Stimulated activated CD8-positive, alpha-beta memory T cell treated with anti-CD3 and anti-CD28 coated beads, Interleukin-2, amount 100 ng/mL, for 48 hours (primary cell): ENCODE measurements around the gene RAB25.
"Not testable (repeated sequence)": the region's sequence is repeated elsewhere in the genome, so short reads cannot be mapped to it uniquely, and the experiment has no call there.

Source experiments
- DNase-seq, 2 donors: peaks; one replicate each; pipeline ENCODE4 v3.0.0-alpha.2; 2020; ENCODE audit warnings: low read depth in 2 of 2

The RAB25 gene

DNA sequence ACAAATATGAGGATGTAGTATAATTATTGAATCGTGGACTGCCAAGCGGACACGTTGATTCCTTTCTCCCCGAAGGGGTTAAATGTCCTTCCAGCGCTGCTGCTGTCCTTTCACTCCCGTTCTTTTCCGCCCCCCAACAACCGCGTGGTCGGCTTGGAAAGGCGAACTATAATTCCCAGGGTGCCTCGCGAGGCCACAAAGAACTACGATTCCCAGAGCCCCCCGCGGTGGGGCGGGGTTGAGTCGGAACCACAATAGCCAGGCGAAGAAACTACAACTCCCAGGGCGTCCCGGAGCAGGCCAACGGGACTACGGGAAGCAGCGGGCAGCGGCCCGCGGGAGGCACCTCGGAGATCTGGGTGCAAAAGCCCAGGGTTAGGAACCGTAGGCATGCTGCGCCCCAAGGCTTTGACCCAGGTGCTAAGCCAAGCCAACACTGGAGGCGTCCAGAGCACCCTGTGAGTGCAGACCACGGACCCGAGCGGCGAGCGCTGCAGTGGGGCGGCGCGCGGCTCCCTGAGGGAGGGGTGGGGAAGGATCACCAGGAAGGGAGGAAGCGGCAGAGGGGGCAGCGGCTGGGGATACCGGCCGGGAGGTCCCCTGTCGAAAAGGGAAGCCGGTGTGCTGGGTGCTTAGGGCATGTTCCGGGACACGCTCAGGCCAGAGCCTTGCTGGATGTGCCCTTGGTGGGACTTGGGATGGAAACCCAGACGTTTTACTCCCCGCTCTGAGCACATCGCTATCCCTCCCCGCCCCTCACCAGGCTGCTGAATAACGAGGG is 6.3 kb upstream of the RAB25 start, which contains the start of gene LAMTOR2:
Gene LAMTOR2 (plus strand): TSS at position 283 of the 781 bp plus-strand sequence. CDS start 108 bp downstream, at position 391.
- DNase-seq = peak; percentile 95 to 96

GRCh38 chr1:156055281-156056048 is 5.5 kb upstream of the RAB25 start:
- no peak for DNase-seq

DNA sequence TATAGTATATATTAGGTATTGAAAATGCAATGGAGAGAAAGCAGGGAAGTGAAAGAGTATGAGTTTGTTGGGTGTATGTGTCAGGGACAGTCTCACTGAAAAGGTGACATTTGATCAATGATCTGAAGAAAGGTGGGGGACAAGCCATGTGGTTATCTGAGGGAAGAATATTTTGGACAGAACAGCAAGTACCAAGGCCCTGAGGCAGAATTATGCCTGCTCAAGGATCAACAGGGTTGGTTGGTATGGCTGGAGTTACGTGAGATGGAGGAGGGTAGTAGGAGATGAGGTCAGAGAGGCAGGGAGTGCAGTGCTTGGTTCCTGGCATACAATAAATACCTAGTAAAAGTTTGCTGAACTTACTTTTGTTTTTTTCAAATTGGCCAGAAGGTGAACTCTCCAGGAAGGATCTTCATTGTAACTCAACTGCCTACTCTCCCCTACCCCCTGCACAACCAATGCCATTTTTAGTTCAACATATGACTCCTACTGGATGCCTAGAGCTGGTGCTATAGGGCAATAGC is 4.6 kb upstream of the RAB25 start:
- DNase-seq = no peak

DNA sequence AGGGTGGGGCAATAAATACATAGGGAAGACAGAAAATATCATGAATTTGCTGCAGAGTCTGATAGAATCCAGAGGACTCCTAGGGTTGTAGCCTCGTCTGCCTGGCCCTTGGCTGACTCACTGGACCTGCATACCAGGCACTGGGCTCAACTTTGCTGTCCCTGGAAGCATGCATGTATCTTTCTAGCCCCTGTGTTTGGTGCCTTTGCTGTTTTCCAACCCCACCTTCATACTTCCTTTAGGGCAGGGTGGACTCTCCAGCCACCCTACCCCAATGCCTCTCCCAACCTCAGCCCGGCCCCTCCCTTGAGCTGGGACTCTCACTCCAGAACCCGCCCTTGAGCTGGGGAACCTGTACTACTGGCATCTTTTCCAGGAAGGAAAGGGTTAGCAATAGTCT is 1.2 kb downstream of the RAB25 start:
- no peak for DNase-seq

DNA sequence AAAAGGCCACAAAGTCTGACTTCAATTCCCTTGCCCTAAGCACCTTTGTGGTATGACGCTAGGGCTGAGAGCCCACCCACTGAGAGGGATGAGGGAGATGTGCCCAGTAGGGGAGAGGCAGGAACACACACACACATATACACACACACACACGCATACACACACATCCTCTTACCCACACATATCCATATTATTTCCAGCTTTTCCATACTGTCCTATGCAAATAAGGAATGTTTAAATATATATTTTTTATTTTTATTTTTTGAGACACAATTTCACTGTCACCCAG is 3.0 kb downstream of the RAB25 start:
- no peak for DNase-seq

- no peak for DNase-seq
These were observed 3.7 kb downstream of the RAB25 start for GRCh38 chr1:156064615-156065014.

DNA sequence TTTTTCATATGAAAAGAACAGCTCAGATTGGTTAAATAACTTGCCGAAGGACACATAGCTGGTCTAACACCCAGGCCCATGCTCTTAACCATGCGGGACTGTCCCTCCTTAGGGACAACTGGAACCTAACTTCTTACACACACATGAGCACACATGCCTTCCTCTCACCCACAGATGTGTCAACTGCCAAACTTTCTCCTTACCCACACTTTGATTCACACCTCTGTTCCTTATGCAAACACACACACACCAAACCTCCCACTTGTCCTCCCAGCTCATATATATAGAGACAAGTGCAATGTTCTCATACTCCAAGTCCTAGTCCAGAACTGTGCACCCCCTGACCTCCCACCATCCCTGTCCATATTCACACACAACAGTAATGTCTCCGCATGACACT is 4.3 kb downstream of the RAB25 start:
- DNase-seq = no peak

GRCh38 chr1:156065871-156066270 is 4.9 kb downstream of the RAB25 start:
- no peak for DNase-seq

DNA sequence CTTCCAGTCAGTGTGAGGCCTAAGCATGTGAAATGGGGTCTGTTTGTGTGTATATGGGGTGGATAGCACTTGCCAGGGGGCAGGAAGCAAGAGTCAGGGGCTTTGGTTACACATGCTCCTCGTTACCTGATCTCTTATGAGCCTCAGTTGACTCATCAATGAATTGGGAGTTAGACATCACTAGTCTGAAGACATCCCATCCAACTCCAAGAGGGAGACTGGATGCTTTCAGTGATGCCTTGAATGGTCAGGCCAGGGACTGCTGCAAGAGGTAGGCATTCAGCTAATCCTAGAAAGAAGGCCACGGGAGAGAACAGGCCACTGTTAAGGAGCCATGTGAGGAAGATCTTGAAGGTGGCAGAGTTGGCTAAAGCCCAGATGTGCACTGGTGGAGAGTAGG is 6.3 kb downstream of the RAB25 start:
- DNase-seq = no peak

DNA sequence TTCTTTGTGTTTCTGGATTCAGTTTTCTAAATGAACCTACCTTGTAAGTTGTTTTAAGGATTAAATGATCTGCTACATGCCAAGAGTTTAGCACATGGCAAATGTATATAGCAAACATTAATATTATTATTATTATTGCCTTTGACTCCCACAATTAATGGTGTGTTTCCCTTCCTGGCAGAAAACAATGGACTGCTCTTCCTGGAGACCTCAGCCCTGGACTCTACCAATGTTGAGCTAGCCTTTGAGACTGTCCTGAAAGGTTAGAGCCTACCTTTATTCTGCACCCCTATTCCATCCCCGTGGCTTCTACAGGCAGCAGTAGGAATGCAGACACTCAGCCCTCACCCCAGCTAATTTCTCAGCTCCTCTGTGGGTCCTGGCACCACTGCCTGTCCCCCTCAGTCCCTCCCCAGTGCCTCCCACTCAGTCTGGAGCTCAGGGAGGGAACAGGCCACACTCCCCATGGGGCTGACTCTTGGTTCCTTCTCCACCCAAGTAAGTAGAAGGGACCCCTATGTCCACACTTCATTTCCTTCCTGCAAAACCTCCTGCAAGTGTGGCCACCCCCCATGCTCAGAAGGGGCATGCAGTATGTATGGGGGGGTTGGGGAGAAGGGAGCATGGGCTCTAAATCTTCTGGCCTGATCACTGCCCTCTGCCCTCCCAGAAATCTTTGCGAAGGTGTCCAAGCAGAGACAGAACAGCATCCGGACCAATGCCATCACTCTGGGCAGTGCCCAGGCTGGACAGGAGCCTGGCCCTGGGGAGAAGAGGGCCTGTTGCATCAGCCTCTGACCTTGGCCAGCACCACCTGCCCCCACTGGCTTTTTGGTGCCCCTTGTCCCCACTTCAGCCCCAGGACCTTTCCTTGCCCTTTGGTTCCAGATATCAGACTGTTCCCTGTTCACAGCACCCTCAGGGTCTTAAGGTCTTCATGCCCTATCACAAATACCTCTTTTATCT is 8.8 kb downstream of the RAB25 start:
- DNase-seq = no peak

GRCh38 chr1:156070548-156070947 is 9.6 kb downstream of the RAB25 start:
- no peak for DNase-seq

DNA sequence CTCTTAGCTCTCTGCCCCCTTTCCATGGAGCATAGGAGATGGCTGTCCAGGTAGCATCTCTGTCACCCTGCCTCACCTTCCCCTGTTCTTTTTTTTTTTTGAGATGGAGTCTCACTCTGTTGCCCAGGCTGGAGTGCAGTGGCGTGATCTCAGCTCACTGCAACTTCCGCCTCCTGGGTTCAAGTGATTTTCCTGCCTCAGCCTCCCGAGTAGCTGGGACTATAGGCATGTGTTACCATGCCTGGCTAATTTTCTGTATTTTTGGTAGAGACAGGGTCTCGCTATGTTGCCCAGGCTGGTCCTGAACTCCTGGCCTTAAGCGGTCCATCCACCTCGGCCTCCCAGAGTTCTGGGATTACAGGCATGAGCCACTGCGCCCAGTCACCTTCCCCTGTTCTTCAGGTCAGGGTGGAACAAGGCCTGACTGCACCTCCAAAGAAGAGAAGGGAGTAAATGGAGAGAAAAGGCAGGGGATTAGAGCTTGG is 10.4 kb downstream of the RAB25 start:
- not testable (repeated sequence) for DNase-seq

GRCh38 chr1:156072251-156072650 is 11.3 kb downstream of the RAB25 start:
- no peak for DNase-seq

- no peak for DNase-seq
These were observed 12.2 kb downstream of the RAB25 start for GRCh38 chr1:156073110-156073687.

DNA sequence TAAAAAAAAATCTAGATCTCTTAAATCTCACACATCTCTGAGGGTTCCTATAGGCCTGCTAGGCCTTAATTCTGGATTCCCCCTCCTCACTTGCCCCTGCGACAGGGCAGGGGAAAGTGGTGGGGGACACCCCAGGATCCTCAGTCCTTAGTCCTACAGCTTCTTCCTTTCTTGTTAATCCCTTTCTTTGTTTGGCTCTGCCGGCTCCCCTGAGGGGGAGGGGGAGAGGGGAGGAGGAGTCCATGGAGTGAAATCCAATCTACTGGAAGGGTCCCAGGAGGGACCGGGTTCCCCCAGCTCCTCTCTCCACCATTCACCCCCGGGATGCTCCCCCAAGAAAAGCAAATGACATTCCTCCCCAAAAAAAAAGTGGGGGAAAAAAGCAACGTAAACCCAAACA is 12.8 kb downstream of the RAB25 start:
- DNase-seq = no peak

- DNase-seq = no peak
These were observed 13.7 kb downstream of the RAB25 start for GRCh38 chr1:156074661-156075060.

DNA sequence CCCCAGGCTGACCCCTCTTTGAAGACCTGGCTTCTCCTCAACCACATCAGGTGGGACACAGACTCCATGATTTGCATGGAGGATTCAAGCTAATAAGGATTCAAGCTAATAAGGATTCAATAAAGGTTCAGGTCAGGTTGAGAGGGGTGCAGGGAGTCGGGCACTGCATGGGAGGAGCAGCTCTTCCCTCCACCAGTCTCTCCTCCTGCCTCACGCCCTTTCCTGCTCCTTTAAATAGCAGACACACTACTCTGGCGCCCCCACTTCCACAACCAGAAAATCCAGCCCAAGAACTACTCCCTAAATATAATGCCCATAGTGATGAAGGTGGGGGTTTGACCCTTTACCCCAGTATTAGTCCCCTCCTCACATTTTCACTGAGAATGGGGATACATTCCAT is 14.2 kb downstream of the RAB25 start:
- DNase-seq = no peak

- no peak for DNase-seq
These were observed 14.8 kb downstream of the RAB25 start for GRCh38 chr1:156075775-156076204.

DNA sequence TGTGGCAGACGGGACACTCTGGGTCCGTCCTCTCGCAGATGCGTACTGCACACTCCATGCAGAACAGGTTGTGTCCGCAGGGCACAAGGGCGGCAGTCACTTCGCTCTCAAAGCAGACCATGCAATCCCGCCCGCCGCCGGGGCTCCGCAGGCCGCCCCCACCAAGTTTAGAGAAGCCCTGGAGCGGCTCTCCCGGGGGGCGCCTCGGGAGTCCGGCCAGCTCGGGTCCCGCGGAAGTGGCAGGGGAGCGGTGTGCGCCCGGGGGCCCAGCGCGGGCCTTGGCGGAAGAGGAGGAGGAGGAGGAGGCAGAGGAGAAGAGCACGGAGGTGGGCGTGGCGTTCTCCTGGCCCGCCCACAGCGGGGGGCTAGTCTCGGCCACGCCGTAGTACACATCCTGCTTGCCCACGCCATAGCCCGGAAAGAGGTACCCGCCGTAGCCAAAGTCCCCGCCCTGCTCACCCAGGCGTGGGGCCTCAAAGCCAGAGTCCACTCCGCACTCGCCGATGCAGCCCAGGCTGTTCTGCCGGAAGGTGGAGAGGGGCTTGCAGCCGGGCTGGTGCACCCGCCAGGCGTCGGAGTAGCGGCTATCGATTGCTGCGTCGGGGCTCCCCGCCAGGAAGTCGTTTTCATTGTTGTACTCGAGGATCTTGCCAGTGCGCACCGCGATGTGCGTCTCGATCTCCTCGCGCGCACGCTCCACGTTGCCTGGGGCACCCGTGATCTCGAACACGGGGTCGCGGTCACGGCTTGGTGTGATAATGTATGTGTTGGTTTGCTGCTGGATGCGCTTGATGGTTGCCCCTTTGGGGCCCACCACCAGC is 15.9 kb downstream of the RAB25 start:
- DNase-seq = no peak

DNA sequence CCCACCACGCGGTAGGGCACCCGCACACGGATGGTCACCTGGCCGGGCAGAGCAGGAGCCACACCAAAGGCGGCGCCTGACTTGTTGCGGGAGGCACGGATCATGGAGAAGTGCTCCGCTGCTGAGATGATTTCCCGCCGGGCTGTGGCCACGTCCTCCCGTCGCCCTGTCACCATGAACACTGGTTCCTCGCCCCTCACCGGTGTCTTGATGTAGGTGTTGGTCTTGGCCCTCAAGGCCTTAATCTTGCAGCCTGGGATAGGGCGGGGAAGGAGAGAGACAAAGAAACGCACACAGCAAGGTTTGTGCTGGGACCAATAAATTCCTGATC is 16.4 kb downstream of the RAB25 start:
- no peak for DNase-seq

DNA sequence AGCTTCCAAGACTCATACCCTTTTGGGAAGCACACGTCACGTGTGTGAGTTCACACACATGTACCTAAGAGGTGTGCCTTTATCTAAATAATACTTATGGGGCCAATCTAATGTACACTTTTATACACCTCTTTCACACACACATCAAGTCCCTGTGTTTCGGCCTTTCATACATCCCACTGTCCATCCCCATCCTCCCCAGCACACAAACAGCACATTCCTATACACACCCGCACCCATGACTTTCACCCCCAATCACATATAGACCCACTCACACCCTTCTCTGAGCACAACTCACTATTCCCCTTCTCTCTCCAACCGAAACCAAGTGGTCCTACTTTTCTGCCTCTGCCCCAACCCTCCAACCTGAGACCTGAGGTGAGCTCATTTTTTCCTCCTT is 17.8 kb downstream of the RAB25 start:
- DNase-seq = no peak
